BJ (cell line): Measurements from ENCODE around the gene KCNJ16. TPM values are rescaled to one million over a fixed set of nuclear protein-coding genes. Genes with fewer than 3 reads are reported as not detected.

ENCODE experiments used
- CTCF ChIA-PET: fragments of 350-600 bp; formaldehyde crosslinking; extraction: SDS; loops from one replicate; lab custom pipeline; 2021; ENCODE audit warnings: antibody characterized with exemption, inconsistent platforms; lab: Yijun Ruan, JAX
- POLR2A ChIA-PET: fragments of 300-600 bp; sonication (Branson Sonifier 250); formaldehyde crosslinking; extraction: SDS; loops from one replicate; lab custom pipeline; 2021; ENCODE audit warnings: antibody characterized with exemption; lab: Charles Lee
- DNase-seq: peaks from one replicate; pipeline ENCODE4 v3.0.0-alpha.2; 2011; ENCODE audit warnings: low read depth
- H3K27me3 ChIP-seq: 2 replicates; pipeline ENCODE4 v1.6.0; 2011; ENCODE audit warnings: low read length; ENCODE audit not compliant: control insufficient read depth, insufficient read depth
- H3K36me3 ChIP-seq: 2 replicates; pipeline ENCODE4 v1.5.1; 2011; ENCODE audit warnings: low read length; ENCODE audit not compliant: control insufficient read depth, insufficient read depth
- H3K4me3 ChIP-seq: 2 replicates; pipeline ENCODE4 v1.5.1; 2011; ENCODE audit warnings: low read depth, mild to moderate bottlenecking, control low read depth, low read length
- CTCF ChIP-seq: IDR thresholded peaks from 2 replicates; pipeline ENCODE4 v1.5.1; 2011; ENCODE audit warnings: low read depth, mild to moderate bottlenecking, control low read depth, inconsistent platforms, low read length, moderate library complexity; ENCODE audit not compliant: insufficient read depth
- polyA plus RNA-seq: library from polyadenylated mRNA; depleted of rRNA; stranded (reverse); fragments of >200 nt; gene quantifications from 2 replicates; pipeline ENCODE4 v1.2.3, GENCODE V29; 2011

Gene KCNJ16
- polyA plus RNA-seq, 1 experiment = not detected

DNA sequence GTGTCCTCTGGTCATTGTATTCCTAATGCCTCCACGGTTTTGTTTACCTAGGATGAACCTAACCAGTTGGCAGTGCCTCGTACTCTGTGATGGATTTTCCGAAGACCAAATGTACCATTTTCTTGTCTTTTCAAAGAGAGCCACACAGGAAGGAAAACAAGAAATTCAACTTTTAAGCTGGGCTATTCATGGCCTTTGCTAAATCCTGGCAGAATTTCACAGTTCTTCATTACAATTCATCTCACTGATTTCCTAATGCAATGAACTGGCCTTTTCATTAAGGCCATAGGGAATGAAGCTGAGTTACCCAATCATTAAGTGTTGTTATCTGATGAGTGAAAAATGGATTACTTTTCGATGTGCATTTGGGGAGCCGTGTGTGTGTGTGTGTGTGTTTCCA lies 7.9 kb upstream of the KCNJ16 start:
- ChIA-PET POLR2A (no interaction called here), CTCF (no interaction called here)
- TF ChIP-seq CTCF = no peak
- no peak for DNase-seq
- Histone ChIP-seq H3K4me3 (no peak overlapping the region), H3K27me3 (no peaks in the 10 kb centered on the region), H3K36me3 (no peaks in the 10 kb centered on the region)

- H3K36me3 ChIP-seq = no peaks in the 10 kb centered on the region
- ChIA-PET POLR2A (no interaction called here), CTCF (interaction anchor here (0.6 kb wide), 1 partner anchor 501 kb away, joined by 3 read pairs; no protein-coding TSS in a partner anchor)
- DNase-seq = no peak
- no peak overlapping the region for H3K4me3 ChIP-seq
- no peaks in the 10 kb centered on the region for H3K27me3 ChIP-seq
- TF ChIP-seq CTCF = no peak
Observed at GRCh38 chr17:70070305-70071027, 4.6 kb upstream of the KCNJ16 start.

- no peak for DNase-seq
- no peak overlapping the region for H3K4me3 ChIP-seq
- CTCF ChIA-PET = interaction anchor here (0.8 kb wide), 1 partner anchor 73 kb away, joined by 3 read pairs; no protein-coding TSS in a partner anchor
- H3K27me3 ChIP-seq = no peaks in the 10 kb centered on the region
- POLR2A ChIA-PET = no interaction called here
- no peaks in the 10 kb centered on the region for H3K36me3 ChIP-seq
- no peak for TF ChIP-seq CTCF
Observed at GRCh38 chr17:70071127-70071526, 3.9 kb upstream of the KCNJ16 start.

- TF ChIP-seq CTCF = no peak
Observed at GRCh38 chr17:70071620-70072019, 3.4 kb upstream of the KCNJ16 start.

DNA sequence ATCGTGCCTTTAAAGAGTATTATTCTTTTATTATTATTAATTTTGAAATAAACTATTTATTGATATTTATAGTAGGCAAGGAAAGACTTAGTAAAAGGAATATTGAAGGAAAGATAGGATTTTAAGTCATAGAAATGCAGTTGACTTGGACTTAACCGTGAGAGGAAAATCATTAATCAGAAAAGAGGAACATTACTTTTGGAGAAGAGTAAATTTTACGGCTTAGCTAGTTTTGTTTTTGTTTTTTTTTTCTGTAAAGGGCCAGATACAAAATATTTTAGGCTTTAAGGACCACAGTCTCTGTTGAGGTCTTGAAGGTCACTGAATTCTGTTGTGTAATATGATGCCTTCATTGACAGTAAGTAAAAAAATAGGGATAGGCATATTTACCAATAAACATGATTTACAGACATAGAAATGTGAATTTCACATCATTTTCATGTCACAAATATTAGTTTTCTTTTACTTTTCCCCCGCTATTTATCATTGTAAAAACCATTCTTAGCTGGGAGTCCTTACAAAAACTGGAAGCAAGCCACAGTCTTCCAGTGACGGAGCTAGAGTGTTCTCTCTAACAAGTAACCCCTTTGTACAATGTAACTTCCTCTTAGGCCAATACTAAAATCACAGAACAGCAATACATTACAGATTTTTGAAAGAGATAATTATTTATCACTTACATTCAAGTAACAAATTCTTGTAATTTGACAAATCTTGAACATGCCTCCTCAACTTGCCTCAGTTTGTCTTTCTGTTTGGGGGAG lies 2.3 kb upstream of the KCNJ16 start:
- POLR2A ChIA-PET = no interaction called here
- Histone ChIP-seq H3K27me3 (no peaks in the 10 kb centered on the region), H3K36me3 (no peaks in the 10 kb centered on the region), H3K4me3 (no peak overlapping the region)
- CTCF ChIA-PET = interaction anchor here (0.6 kb wide), 1 partner anchor 496 kb away, joined by 3 read pairs; no protein-coding TSS in a partner anchor
- no peak for DNase-seq
- no peak for TF ChIP-seq CTCF

More at GRCh38 chr17:70071620-70072019, 3.4 kb upstream of the KCNJ16 start:
- POLR2A ChIA-PET = no interaction called here
- H3K4me3 ChIP-seq = no peak overlapping the region
- CTCF ChIA-PET = interaction anchor here (0.8 kb wide), 1 partner anchor 72 kb away, joined by 3 read pairs; no protein-coding TSS in a partner anchor
- no peaks in the 10 kb centered on the region for H3K36me3 ChIP-seq
- no peak for DNase-seq
- H3K27me3 ChIP-seq = no peaks in the 10 kb centered on the region
